MG63 (cell line): Measurements from ENCODE around the gene SURF1. TPM values are rescaled to one million over a fixed set of nuclear protein-coding genes. Genes with fewer than 3 reads are reported as not detected.

ENCODE experiments used
- DNase-seq: peaks from one replicate; pipeline ENCODE4 v3.0.0-alpha.2; 2020
- H3K27me3 ChIP-seq: fragments of 250-450 bp; sonication (Bioruptor Pico); 2 replicates; pipeline ENCODE4 v1.5.1; 2020; ENCODE audit warnings: mild to moderate bottlenecking, moderate library complexity
- H3K36me3 ChIP-seq: fragments of 250-450 bp; sonication (Bioruptor Pico); 2 replicates; pipeline ENCODE4 v1.5.1; 2020; ENCODE audit warnings: mild to moderate bottlenecking, moderate library complexity
- H3K4me3 ChIP-seq: fragments of 250-450 bp; sonication (Bioruptor Pico); 2 replicates; pipeline ENCODE4 v1.5.1; 2020; ENCODE audit warnings: mild to moderate bottlenecking, moderate library complexity
- H3K9me3 ChIP-seq: fragments of 250-450 bp; sonication (Bioruptor Pico); 2 replicates; pipeline ENCODE4 v1.5.1; 2020; ENCODE audit warnings: mild to moderate bottlenecking, moderate library complexity
- total RNA-seq: library from RNA; depleted of rRNA; stranded (reverse); fragments of >200 nt; shearing (Covaris generic); gene quantifications from 2 replicates; pipeline ENCODE4 v1.2.3, GENCODE V29; 2014; ENCODE audit warnings: low replicate concordance

Gene SURF1
- total RNA-seq, 1 experiment from 2014 or later = 37.4 TPM

DNA sequence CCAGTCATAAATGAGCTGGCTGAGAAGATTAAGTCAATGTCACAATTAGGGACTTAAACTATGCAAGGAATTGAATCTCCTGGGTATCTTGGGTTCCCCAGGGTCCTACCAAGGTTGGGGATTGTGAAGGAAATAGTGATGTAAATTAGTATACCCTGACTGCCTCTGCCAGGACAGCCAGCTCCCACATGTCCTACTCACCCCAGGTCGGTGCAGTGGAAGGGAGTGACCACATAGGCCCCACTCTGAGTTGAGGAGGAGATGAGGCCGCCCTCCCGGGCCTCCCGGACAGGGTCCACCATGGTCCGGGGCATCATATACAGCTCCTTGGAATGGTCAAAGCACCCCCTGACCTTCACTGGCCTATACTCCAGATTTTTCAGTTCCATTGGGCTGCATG, 2.7 kb downstream of the SURF1 start:
- Histone ChIP-seq H3K9me3 (no peaks in the 10 kb centered on the region), H3K4me3 (no peak overlapping the region), H3K36me3 (peaks cover 49% of the 10 kb centered on the region), H3K27me3 (no peaks in the 10 kb centered on the region)
- no peak for DNase-seq

DNA sequence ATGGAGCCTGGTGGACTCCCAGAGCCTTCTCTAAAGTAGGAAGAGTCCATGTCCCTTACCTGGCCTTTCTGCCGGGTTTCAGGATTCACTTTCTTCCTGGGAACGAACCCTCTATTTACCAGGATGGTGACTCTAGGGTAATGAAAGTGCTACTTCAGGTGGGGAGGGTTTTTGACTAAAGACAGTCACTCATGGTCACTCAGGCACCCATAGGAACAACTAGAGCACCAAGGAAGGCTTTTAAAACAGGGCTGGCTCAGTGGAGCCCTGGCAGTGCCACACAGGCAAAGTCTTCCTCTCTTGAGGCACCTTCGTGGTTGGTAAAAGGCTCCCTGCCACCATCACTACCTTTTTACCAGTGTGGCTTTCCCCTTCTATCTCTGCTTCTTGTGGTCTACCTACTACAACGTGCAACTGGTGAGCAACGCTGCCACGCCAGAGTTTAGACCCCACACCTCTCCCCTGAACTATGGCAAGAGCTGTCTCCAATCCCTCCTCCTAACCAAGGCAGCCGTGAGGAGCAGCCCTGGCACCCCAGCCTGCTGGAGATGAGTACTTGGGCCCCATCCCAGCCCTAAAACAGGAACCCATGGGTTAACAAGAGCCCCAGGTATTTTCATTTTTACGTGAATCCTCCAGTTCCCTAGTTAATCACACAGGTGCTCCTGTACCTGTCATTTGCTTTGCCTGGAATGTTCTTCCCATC, 3.5 kb downstream of the SURF1 start:
- H3K27me3 ChIP-seq = no peaks in the 10 kb centered on the region
- DNase-seq = no peak
- peaks cover 53% of the 10 kb centered on the region for H3K36me3 ChIP-seq
- H3K4me3 ChIP-seq = no peak overlapping the region
- H3K9me3 ChIP-seq = no peaks in the 10 kb centered on the region

DNA sequence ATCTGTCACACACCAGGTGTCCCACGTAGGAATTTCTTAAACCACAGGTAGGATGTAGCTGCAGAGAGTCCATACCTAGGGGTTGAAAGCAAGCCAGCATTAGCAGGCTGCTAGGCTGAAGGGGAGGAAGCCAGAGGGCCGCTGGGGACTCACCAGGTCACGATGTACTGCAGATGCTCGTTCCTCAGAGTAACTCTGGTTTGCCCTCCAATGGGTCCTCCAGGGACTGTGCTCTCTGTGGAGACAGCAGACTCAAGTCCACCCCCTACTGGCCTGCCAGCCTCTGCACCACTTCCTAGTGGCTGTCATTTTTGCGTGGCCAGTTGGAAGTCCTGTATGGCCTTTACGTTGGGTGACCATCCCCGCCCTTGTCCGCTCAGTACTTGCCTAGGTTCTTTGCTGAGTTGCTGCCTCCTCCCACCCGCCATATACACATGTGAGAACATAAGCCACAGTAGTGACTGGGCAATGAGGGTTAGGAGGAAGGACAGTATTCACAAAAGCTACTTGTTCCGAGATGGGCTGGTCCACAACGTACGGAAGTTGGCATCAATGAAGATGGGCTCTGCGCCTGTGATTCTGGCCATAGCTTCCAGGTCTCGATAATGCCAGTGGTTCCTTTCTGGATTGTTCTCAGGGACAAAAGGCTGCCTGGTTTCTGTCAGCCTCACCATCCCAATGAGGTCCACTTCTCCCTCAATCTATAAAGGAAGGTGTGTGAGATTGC, 4.2 kb downstream of the SURF1 start:
- H3K36me3 ChIP-seq = peaks cover 53% of the 10 kb centered on the region

DNA sequence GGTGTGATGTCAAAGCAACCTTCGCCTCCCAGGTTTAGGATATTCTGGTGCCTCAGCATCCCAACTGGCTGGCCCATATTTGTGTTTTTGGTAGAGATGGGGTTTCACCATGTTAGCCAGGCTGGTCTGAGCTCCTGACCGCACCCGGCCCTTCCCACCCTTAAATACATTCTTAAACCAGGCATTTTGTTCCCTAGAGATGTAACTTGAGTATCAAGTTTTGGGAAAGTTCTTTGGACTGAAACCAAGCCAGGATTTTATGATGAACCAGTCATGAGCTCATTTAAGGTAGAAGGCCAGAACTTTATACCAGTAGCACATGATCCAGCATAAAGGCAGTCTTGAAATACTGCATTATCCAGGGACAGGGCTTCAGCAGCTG, 4.8 kb downstream of the SURF1 start:
- no peak overlapping the region for H3K4me3 ChIP-seq
- DNase-seq = no peak
- H3K36me3 ChIP-seq = peaks cover 54% of the 10 kb centered on the region

More for the DNA sequence above, 4.2 kb downstream of the SURF1 start:
- H3K9me3 ChIP-seq = no peaks in the 10 kb centered on the region
- no peak overlapping the region for H3K4me3 ChIP-seq
- no peaks in the 10 kb centered on the region for H3K27me3 ChIP-seq
- peak; percentile 70 for DNase-seq

DNA sequence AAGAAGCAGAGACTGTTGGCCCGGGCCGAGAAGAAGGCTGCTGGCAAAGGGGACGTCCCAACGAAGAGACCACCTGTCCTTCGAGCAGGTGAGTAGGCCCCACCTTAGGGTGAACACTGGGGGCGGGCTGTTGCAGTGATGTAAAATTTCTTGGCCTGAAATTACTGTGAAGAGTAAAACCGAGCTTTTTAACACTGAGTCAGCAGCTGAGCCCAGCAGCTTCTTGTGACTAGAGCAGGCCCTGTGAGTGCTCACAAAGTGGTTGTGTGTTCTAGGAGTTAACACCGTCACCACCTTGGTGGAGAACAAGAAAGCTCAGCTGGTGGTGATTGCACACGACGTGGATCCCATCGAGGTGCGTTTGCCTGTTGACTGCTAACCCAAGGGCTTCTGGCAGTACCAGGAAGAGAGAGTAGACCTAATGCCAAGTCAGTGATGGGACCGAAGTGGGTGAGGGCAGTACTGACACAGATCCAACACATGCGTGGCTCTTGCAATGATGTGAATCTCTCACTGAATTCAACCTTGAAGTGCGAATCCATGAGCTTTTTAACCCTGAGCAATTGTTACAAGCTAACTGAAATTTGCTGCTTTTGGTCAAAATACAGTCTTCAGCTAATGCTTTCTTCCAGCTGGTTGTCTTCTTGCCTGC, 6.2 kb downstream of the SURF1 start:
- no peak for DNase-seq
- Histone ChIP-seq H3K36me3 (peaks cover 68% of the 10 kb centered on the region), H3K4me3 (peak overlapping the region; percentile 97), H3K27me3 (no peaks in the 10 kb centered on the region), H3K9me3 (no peaks in the 10 kb centered on the region)

More for the DNA sequence above, 4.8 kb downstream of the SURF1 start:
- Histone ChIP-seq H3K27me3 (no peaks in the 10 kb centered on the region), H3K9me3 (no peaks in the 10 kb centered on the region)

DNA sequence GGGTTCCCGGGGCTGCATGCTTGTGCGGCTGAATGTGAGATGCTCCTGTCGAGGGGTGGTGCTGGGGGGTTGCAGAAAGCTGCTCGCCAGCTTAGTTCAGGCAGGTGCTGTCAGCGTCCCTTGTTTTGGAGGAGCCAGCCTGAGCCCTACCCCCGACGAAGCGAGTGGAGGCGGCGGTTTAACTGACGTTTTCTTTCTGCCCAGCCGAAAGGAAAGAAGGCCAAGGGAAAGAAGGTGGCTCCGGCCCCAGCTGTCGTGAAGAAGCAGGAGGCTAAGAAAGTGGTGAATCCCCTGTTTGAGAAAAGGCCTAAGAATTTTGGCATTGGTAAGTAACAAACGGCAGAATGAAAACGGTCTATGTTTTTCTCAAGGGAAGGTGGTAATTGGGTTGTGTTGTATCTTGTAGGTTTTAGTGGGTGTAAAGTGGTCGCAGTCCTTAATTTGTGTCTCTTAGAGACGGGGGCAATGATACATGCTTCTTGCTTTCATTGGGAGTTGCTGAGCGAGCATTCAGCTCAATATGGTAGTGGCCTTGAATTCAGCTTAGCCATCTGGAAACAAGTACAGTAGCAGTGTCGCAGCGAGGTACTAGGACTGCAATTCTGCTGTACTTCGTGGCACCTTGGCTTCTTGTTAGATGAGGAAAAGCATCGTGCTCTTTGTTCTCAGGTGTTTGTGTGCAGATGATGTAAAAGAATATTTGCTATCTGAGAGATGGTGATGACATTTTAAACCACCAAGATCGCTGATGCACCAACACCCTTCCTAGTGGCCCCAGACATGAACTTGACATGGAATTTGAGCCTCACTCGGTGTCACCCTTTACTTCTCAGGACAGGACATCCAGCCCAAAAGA, 7.3 kb downstream of the SURF1 start:
- Histone ChIP-seq H3K27me3 (no peaks in the 10 kb centered on the region), H3K36me3 (peaks cover 77% of the 10 kb centered on the region), H3K9me3 (no peaks in the 10 kb centered on the region), H3K4me3 (peak overlapping the region; percentile 97)
- no peak for DNase-seq

DNA sequence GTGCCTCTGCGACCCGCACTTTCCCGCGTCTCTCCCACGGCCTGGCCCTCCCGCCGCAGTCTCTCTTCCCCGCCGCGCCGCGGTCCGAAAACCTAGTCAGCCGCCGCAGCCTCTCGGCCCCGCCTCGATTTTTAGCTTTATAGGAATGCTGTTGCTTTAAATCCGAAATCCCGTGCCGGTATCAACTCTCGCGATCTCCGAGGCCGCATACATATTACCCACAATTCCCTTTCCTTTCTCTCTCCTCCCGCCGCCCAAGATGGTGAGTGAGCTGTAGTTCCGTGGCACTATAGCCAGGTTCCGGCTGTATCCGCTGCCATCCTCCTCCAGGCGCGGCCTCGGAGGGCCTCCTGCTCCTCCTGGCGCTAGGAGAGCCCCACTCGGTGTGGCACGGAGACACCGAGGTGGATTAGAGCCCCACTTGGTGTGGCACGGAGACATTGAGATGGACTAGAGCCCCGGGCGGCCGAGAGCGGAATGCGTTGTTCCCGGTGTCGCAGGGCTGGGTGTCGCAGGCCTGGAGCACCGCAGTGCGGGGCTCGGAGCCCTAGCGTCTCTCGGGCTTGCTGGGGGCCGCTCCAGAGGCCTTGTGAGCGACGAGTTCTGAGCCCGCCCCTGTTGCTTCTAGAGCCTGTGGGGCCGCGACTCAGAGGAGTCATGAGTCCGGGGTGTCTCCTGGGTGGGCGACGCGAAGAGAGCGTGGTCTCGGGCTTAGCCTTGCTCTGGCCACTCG, 8.1 kb downstream of the SURF1 start, which contains the start of the genes MED22 and RPL7A:
Gene MED22 (minus strand): TSS at position 147 of the 733 bp plus-strand sequence. CDS start 1,469 bp downstream, outside the sequence.
Gene RPL7A (plus strand): TSS at position 234 of the 733 bp plus-strand sequence. CDS start 26 bp downstream, at position 260.
- Histone ChIP-seq H3K27me3 (no peaks in the 10 kb centered on the region), H3K9me3 (no peaks in the 10 kb centered on the region), H3K36me3 (peaks cover 84% of the 10 kb centered on the region), H3K4me3 (peak within 1 kb of the TSS; percentile 97)
- peak; percentile 92 for DNase-seq

DNA sequence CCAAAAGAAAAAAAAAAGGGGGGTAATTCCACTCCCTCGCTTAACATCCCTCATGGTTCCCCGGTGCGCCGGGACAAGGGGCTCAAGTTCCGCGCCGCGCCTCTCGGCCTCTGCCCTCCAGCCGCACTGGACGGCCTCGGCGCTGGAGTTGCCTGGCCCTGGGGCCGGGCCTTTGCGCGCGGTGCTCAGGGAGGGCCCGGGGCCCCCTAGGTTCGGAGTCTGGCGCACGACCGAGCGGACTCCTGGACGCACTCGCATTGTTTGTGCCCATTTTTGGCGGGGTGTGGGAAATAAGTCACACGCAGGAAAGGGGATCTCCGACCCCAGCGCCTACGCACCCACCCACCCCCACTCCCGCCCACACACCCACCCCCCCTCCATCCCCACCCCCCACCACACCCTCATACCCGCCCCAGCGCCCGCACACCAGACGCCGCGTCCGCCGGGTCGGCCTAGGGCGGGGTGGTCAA, 8.7 kb downstream of the SURF1 start:
- peaks cover 86% of the 10 kb centered on the region for H3K36me3 ChIP-seq
- no peaks in the 10 kb centered on the region for H3K27me3 ChIP-seq
- H3K4me3 ChIP-seq = peak overlapping the region; percentile 97
- no peaks in the 10 kb centered on the region for H3K9me3 ChIP-seq
- no peak for DNase-seq

DNA sequence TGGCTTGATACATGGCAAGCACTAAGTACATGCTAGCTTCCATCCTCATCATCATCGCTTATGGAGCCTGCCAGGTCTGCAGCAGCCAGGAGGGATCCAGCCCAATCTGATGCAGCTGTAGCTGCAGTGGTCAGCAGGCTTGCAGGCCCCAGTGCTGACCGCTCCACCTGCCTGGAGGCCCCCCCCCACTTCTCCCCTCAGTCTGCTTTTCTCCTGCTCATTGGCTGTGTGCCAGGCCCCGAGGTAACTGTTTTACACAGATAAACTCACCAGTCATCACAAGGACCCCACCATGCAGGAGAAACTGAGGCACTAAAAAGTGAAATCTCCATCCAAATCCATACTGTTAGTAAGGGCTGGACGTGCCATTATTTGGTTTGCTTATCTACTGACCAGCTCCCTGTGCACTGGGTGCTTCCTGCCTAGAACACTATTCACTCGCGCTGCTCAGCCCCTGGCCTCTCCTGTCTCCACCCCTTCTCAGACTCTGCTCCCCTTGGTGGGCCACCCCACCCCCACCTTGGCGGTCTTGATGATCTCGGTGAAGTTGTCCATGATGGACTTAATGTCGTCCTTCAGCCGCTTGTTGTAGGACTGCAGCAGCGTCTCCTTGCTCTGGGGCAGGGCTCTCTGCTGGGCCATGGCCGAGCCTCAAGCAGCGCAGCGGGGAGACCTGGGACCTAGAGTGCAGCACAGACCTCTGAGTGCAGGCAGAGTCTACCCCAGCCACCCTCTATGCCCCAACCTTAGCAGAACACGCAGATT, 10.1 kb downstream of the SURF1 start:
- Histone ChIP-seq H3K27me3 (no peaks in the 10 kb centered on the region), H3K36me3 (peaks cover 84% of the 10 kb centered on the region), H3K4me3 (peak overlapping the region; percentile 97), H3K9me3 (no peaks in the 10 kb centered on the region)
- DNase-seq = no peak

DNA sequence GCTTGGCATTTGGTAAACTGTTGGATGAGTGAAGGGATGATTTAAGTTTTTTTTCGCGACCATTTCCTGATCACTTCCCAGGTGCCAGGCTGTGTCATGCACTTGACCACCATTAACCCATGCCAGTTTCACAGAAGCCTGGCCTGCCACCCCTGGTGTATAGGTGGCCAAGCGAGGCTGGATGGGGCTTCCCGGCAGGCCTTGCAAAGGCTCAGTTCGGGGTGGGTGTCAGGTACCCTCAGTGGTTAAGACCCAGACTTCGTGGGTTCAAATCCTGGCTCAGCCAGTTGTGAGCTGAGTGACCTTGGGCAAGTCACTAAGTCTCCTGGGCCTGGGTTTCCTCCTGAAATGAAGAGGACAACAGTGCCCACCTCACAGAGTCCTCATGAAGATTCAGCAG, 10.7 kb downstream of the SURF1 start:
- Histone ChIP-seq H3K4me3 (no peak overlapping the region), H3K9me3 (no peaks in the 10 kb centered on the region), H3K36me3 (peaks cover 84% of the 10 kb centered on the region), H3K27me3 (no peaks in the 10 kb centered on the region)
- no peak for DNase-seq

DNA sequence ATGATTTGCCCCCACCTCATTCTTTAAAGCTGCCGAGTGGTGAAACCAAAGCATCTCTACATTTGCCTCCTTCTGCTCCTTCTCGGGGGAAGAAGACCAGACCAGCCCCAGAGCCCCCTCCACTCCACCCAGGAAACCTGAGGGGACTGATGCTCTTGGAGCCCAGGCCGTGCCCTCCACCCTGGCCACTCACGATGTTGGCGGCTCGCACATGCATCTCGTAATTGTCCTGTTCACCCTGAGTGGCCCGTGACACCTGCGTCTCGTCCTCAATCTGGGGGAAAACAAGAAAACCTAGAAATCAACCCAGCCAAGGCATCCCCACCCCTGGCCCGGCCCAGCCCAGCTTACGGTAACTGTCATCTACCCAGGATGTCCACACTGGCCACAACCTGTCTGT, 11.3 kb downstream of the SURF1 start:
- Histone ChIP-seq H3K4me3 (no peak overlapping the region), H3K27me3 (no peaks in the 10 kb centered on the region), H3K9me3 (no peaks in the 10 kb centered on the region), H3K36me3 (peaks cover 81% of the 10 kb centered on the region)
- DNase-seq = no peak

DNA sequence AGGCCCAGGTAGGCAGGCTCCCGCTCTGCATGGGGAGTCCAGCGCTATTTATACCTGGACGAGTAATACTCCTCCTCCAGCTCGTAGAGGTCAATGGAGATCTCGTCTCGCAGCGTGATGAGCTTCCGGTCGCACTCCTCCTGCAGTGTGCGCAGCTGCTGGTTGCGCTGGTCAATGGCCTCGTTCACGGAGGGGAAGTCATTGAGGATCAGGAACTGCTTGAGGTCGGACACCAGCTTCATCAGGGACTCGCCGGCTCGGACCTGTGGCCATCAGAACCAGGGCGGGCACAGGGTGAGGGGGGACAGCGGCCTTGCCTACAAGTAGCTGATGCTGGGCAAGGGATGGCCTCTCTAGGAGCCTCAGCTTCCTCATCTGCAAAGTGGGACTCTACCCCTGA, 12.2 kb downstream of the SURF1 start:
- Histone ChIP-seq H3K27me3 (no peaks in the 10 kb centered on the region), H3K36me3 (peaks cover 77% of the 10 kb centered on the region)
- no peak for DNase-seq

DNA sequence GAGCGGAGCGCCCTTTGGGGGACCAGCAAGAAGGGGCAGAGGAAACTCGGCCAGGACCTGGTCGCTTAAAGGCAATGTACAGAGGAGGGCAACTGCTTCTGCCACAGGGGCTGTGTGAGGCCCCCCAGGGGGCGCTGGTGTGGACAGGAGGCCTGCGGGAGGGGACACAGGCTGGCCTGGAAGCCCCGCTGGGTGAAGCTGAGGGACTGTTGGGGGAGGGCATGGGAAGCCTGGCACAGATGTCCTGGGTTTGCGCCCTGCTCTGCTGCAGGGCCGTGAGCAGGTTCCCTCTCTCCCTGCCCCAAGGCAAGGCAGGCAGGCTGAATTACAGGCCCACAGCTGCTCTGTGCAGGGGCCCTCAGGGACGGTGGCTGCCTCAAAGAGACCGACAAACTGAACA, 13.7 kb downstream of the SURF1 start:
- Histone ChIP-seq H3K4me3 (no peak overlapping the region), H3K36me3 (peaks cover 69% of the 10 kb centered on the region), H3K9me3 (no peaks in the 10 kb centered on the region), H3K27me3 (no peaks in the 10 kb centered on the region)
- no peak for DNase-seq

More for the DNA sequence above, 12.2 kb downstream of the SURF1 start:
- Histone ChIP-seq H3K9me3 (no peaks in the 10 kb centered on the region), H3K4me3 (no peak overlapping the region)

DNA sequence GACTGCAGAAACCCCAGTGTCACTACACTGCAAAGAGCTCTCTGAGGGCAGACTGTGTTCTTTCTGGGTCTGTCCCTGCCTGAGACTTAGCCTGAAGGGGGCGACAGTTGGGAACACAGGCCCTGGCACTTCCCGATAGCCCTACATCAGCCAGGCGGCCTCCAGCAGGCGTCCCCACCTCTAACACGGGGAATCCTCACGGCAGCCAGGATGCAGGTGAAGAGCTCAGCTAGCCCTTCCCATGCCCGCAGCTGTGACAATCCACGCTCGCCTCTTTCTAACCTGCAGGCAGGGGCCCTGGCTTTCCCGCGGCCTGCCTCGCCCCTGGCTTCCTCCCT, 14.2 kb downstream of the SURF1 start:
- peaks cover 69% of the 10 kb centered on the region for H3K36me3 ChIP-seq
- H3K9me3 ChIP-seq = no peaks in the 10 kb centered on the region
- DNase-seq = no peak

DNA sequence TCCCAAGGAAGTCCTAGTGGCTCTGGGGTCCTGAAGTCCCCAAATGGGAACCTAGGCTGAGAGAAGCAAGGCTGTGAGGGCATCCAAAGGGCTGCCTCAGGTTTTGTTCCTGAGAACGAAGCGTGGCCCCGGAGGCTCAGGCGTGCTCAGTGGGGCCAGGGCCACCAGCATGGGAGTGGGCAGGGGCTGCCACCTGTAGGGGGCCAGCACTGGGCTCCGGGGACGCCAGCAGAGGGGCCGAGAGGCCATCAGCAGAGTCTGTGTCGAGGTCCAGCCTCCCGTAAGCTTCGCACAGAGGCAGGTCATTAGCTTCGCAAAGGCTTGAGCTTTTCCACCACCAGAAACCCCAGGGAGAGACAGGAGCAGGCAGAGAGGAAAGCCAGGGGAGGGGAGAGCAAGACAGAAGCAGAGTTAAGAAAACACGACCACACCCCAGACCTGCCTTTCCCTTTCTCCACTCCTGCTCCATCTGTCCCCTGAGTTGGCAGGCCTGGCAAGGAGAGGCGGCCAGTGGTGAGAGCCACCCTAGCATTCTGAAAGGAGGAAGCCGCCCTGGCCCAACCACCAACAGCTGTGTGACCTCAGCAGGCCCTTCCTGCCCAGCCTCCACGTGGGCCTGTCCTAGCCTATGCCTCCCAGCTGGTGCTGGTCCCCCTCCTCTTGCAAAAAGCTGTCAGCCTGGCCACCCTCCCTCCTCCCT, 14.8 kb downstream of the SURF1 start:
- peaks cover 72% of the 10 kb centered on the region for H3K36me3 ChIP-seq

More for the DNA sequence above, 14.2 kb downstream of the SURF1 start:
- H3K27me3 ChIP-seq = no peaks in the 10 kb centered on the region
- no peak overlapping the region for H3K4me3 ChIP-seq

More for the DNA sequence above, 14.8 kb downstream of the SURF1 start:
- no peak for DNase-seq
- no peak overlapping the region for H3K4me3 ChIP-seq
- no peaks in the 10 kb centered on the region for H3K9me3 ChIP-seq
- H3K27me3 ChIP-seq = no peaks in the 10 kb centered on the region
